WTC11 (cell line): Measurements from ENCODE around the gene CDH22. TPM values are rescaled to one million over a fixed set of nuclear protein-coding genes. Genes with fewer than 3 reads are reported as not detected.

Source experiments
- ATAC-seq: fragments of 200-7000 bp; cut with Tn5 transposase; 2 replicates; pipeline ENCODE4 v1.10.0; 2021; ENCODE audit warnings: mild to moderate bottlenecking, moderate library complexity
- CTCF ChIA-PET: fragments of 300-600 bp; sonication (Branson Sonifier 250); formaldehyde crosslinking; loops from one replicate; lab custom pipeline; 2021; ENCODE audit warnings: antibody characterized with exemption; lab: Charles Lee
- POLR2A ChIA-PET: fragments of 350-600 bp; sonication (Branson Sonifier 250); formaldehyde crosslinking; loops from one replicate; lab custom pipeline; 2021; ENCODE audit warnings: antibody characterized with exemption; lab: Charles Lee
- DNase-seq: peaks from one replicate; pipeline ENCODE4 v3.0.0; 2021; ENCODE audit warnings: low spot score
- H3K27ac Mint-ChIP-seq: 2 replicates; pipeline ENCODE4 v1.8.0; 2021; ENCODE audit warnings: mixed read lengths
- H3K27me3 Mint-ChIP-seq: 2 replicates; pipeline ENCODE4 v1.8.0; 2021; ENCODE audit warnings: low read depth, mild to moderate bottlenecking, moderate library complexity, mixed read lengths
- H3K36me3 Mint-ChIP-seq: 2 replicates; pipeline ENCODE4 v1.8.0; 2021; ENCODE audit warnings: mixed read lengths
- H3K4me1 Mint-ChIP-seq: 2 replicates; pipeline ENCODE4 v1.8.0; 2022; ENCODE audit warnings: mixed read lengths
- H3K4me3 Mint-ChIP-seq: 2 replicates; pipeline ENCODE4 v1.8.0; 2021; ENCODE audit warnings: mild to moderate bottlenecking, moderate library complexity, mixed read lengths
- H3K9me3 Mint-ChIP-seq: 2 replicates; pipeline ENCODE4 v1.8.0; 2021; ENCODE audit warnings: mixed read lengths
- ATF1 ChIP-seq: sonication (generic); formaldehyde crosslinking; IDR thresholded peaks from 2 replicates; pipeline ENCODE4 v1.8.1; 2023; ENCODE audit warnings: mild to moderate bottlenecking, moderate library complexity, missing genetic modification reagents
- E2F5 ChIP-seq: sonication (generic); formaldehyde crosslinking; IDR thresholded peaks from 2 replicates; pipeline ENCODE4 v1.8.1; 2022; ENCODE audit warnings: mild to moderate bottlenecking, moderate library complexity, missing genetic modification reagents
- ESRRA ChIP-seq: sonication (generic); formaldehyde crosslinking; IDR thresholded peaks from 2 replicates; pipeline ENCODE4 v1.8.1; 2022; ENCODE audit warnings: mild to moderate bottlenecking, missing genetic modification reagents, borderline replicate concordance
- FOXP4 ChIP-seq: sonication (generic); formaldehyde crosslinking; IDR thresholded peaks from 2 replicates; pipeline ENCODE4 v1.8.0; 2022; ENCODE audit warnings: mild to moderate bottlenecking, missing genetic modification reagents
- GRHL2 ChIP-seq: fragments of 250-450 bp; sonication (Bioruptor Pico); IDR thresholded peaks from 2 replicates; pipeline ENCODE4 v1.8.0; 2022; ENCODE audit warnings: mild to moderate bottlenecking, moderate library complexity; ENCODE audit not compliant: insufficient replicate concordance, severe bottlenecking
- GTF2I ChIP-seq: fragments of 250-450 bp; sonication (Bioruptor Pico); conservative IDR thresholded peaks from 2 replicates; pipeline ENCODE4 v1.4.0; 2021; ENCODE audit warnings: mild to moderate bottlenecking
- JUN ChIP-seq: sonication (generic); formaldehyde crosslinking; IDR thresholded peaks from 2 replicates; pipeline ENCODE4 v1.8.0; 2023; ENCODE audit warnings: mild to moderate bottlenecking, missing genetic modification reagents
- SP1 ChIP-seq: sonication (generic); formaldehyde crosslinking; conservative IDR thresholded peaks from 2 replicates; pipeline ENCODE4 v1.8.1; 2022; ENCODE audit warnings: missing genetic modification reagents
- STAT6 ChIP-seq: sonication (generic); formaldehyde crosslinking; conservative IDR thresholded peaks from 2 replicates; pipeline ENCODE4 v1.8.1; 2023; ENCODE audit warnings: mild to moderate bottlenecking, low read depth, missing genetic modification reagents, moderate library complexity
- TCF7 ChIP-seq: sonication (generic); formaldehyde crosslinking; IDR thresholded peaks from 2 replicates; pipeline ENCODE4 v1.8.0; 2022; ENCODE audit warnings: mild to moderate bottlenecking, low read depth, missing genetic modification reagents, moderate library complexity
- TEAD4 ChIP-seq: sonication (generic); formaldehyde crosslinking; IDR thresholded peaks from 2 replicates; pipeline ENCODE4 v1.8.0; 2022; ENCODE audit warnings: mild to moderate bottlenecking, missing genetic modification reagents
- ZNF121 ChIP-seq: sonication (generic); formaldehyde crosslinking; IDR thresholded peaks from 2 replicates; pipeline ENCODE4 v1.8.0; 2023; ENCODE audit warnings: missing genetic modification reagents
- ZNF281 ChIP-seq: sonication (generic); formaldehyde crosslinking; IDR thresholded peaks from 2 replicates; pipeline ENCODE4 v1.8.0; 2023; ENCODE audit warnings: mild to moderate bottlenecking, missing genetic modification reagents
- ZNF396 ChIP-seq: fragments of 250-450 bp; sonication (Bioruptor Pico); IDR thresholded peaks from 2 replicates; pipeline ENCODE4 v1.8.0; 2021; ENCODE audit warnings: mild to moderate bottlenecking, moderate library complexity, borderline replicate concordance
- ZNF425 ChIP-seq: fragments of 250-450 bp; sonication (Bioruptor Pico); conservative IDR thresholded peaks from 2 replicates; pipeline ENCODE4 v1.9.0; 2021; ENCODE audit warnings: mild to moderate bottlenecking
- ZNF512 ChIP-seq: sonication (generic); formaldehyde crosslinking; IDR thresholded peaks from 2 replicates; pipeline ENCODE4 v1.8.1; 2022; ENCODE audit warnings: missing genetic modification reagents, borderline replicate concordance
- ZNF532 ChIP-seq: fragments of 250-450 bp; sonication (Bioruptor Pico); IDR thresholded peaks from 2 replicates; pipeline ENCODE4 v1.9.0; 2021; ENCODE audit warnings: mild to moderate bottlenecking, borderline replicate concordance
- total RNA-seq: library from RNA; stranded (reverse); gene quantifications from 3 replicates; pipeline ENCODE4 v1.2.3, GENCODE V29; 2021

The CDH22 gene
- total RNA-seq, 1 experiment from 2014 or later: 0.13 TPM

GRCh38 chr20:46311719-46312074, 3.4 kb upstream of the CDH22 start (continued):
- no peak for TF ChIP-seq STAT6 (CRISPR knock-in tag)

GRCh38 chr20:46311039-46311650, 2.8 kb upstream of the CDH22 start:
- TF ChIP-seq ZNF425 (CRISPR knock-in tag) (no peak), JUN (CRISPR knock-in tag) (no peak), ZNF121 (CRISPR knock-in tag) (no peak), E2F5 (CRISPR knock-in tag) (no peak), FOXP4 (CRISPR knock-in tag) (no peak), ZNF512 (CRISPR knock-in tag) (no peak), TCF7 (no peak), SP1 (no peak), TEAD4 (CRISPR knock-in tag) (no peak), ZNF532 (CRISPR knock-in tag) (no peak), GTF2I (no peak), ZNF281 (CRISPR knock-in tag) (no peak), ZNF396 (CRISPR knock-in tag) (no peak), ESRRA (CRISPR knock-in tag) (no peak), GRHL2 (CRISPR knock-in tag) (no peak), ATF1 (CRISPR knock-in tag) (no peak)
- H3K27ac Mint-ChIP-seq: no peak overlapping the region
- no peak for DNase-seq
- H3K36me3 Mint-ChIP-seq: no peaks in the 10 kb centered on the region
- ATAC-seq: no peak
- peaks cover 13% of the 10 kb centered on the region for H3K4me1 Mint-ChIP-seq
- ChIA-PET CTCF (interaction anchor here (1.4 to 4.8 kb wide), 3 partner anchors 38 to 178 kb away, joined by 3 to 54 read pairs (median 8); no protein-coding TSS in a partner anchor), POLR2A (no interaction called here)
- H3K9me3 Mint-ChIP-seq: no peaks in the 10 kb centered on the region
- no peak overlapping the region for H3K4me3 Mint-ChIP-seq
- peaks cover 89% of the 10 kb centered on the region for H3K27me3 Mint-ChIP-seq
